MV-4-11 (cell line): ENCODE measurements around the gene ASB13.
A peak's percentile ranks its signal among the peaks of the same experiment; 100 is the strongest.
"Not testable (repeated sequence)": the region's sequence is repeated elsewhere in the genome, so short reads cannot be mapped to it uniquely, and the experiment has no call there.

ENCODE experiments used
- DNase-seq: peaks from one replicate; lab custom pipeline; 2025; lab: John Stamatoyannopoulos, UW

Gene ASB13

GRCh38 chr10:5604961-5605360 is 61.4 kb downstream of the ASB13 start:
- DNase-seq, result no peak

GRCh38 chr10:5604236-5604925 is 62.0 kb downstream of the ASB13 start:
- DNase-seq, result no peak

GRCh38 chr10:5603848-5604170 is 62.6 kb downstream of the ASB13 start:
- DNase-seq, result no peak

GRCh38 chr10:5603091-5603847 is 63.1 kb downstream of the ASB13 start:
- peak; percentile 40 for DNase-seq

GRCh38 chr10:5601826-5602495 is 64.4 kb downstream of the ASB13 start:
- no peak for DNase-seq

- DNase-seq, result no peak
These were observed 65.5 kb downstream of the ASB13 start for GRCh38 chr10:5600908-5601307.

GRCh38 chr10:5599613-5600520 is 66.5 kb downstream of the ASB13 start:
- no peak for DNase-seq

- no peak for DNase-seq
These were observed 68.2 kb downstream of the ASB13 start for GRCh38 chr10:5598085-5598690.

GRCh38 chr10:5596611-5597341 is 69.6 kb downstream of the ASB13 start:
- DNase-seq, result no peak

GRCh38 chr10:5595994-5596471 is 70.4 kb downstream of the ASB13 start:
- DNase-seq, result no peak

GRCh38 chr10:5595591-5595990 is 70.8 kb downstream of the ASB13 start:
- DNase-seq, result no peak

GRCh38 chr10:5595095-5595494 is 71.3 kb downstream of the ASB13 start:
- no peak for DNase-seq

- DNase-seq, result no peak
These were observed 71.9 kb downstream of the ASB13 start for GRCh38 chr10:5594271-5595049.

- not testable (repeated sequence) for DNase-seq
These were observed 73.0 kb downstream of the ASB13 start for GRCh38 chr10:5593347-5593746.

GRCh38 chr10:5592070-5592469 is 74.3 kb downstream of the ASB13 start:
- DNase-seq, result no peak

GRCh38 chr10:5591336-5591824 is 75.0 kb downstream of the ASB13 start:
- DNase-seq, result peak; percentile 29

GRCh38 chr10:5590816-5591215 is 75.6 kb downstream of the ASB13 start:
- DNase-seq, result no peak

- DNase-seq, result no peak
These were observed 76.5 kb downstream of the ASB13 start for GRCh38 chr10:5589661-5590511.
